Right lobe of liver (tissue), 4 donors: Measurements from ENCODE around the gene WBP1.

ENCODE experiments used
- POLR2A ChIP-seq: fragments of 450-650 bp; IDR thresholded peaks from one replicate; pipeline ENCODE4 v1.6.1; 2017; ENCODE audit warnings: antibody characterized with exemption, mild to moderate bottlenecking
- TF ChIP-seq, protein P1 (sequence below), 4 donors: fragments of 200-600 bp in 3 of 4; fragments of 450-650 bp in 1 of 4; IDR thresholded peaks; one replicate each; pipeline versions ENCODE4 v1.5.1 to v1.8.0; 2016 to 2022; ENCODE audit warnings: antibody characterized with exemption in 4 of 4, mild to moderate bottlenecking in 2 of 4
- donor health status: DM: no; HTN: no; CAD: no.
- donor health status: DM: no; HTN: no; CAD: no.
- donor health status: DM: no; HTN: yes; CAD: no.

- TF ChIP-seq, protein P1, sequence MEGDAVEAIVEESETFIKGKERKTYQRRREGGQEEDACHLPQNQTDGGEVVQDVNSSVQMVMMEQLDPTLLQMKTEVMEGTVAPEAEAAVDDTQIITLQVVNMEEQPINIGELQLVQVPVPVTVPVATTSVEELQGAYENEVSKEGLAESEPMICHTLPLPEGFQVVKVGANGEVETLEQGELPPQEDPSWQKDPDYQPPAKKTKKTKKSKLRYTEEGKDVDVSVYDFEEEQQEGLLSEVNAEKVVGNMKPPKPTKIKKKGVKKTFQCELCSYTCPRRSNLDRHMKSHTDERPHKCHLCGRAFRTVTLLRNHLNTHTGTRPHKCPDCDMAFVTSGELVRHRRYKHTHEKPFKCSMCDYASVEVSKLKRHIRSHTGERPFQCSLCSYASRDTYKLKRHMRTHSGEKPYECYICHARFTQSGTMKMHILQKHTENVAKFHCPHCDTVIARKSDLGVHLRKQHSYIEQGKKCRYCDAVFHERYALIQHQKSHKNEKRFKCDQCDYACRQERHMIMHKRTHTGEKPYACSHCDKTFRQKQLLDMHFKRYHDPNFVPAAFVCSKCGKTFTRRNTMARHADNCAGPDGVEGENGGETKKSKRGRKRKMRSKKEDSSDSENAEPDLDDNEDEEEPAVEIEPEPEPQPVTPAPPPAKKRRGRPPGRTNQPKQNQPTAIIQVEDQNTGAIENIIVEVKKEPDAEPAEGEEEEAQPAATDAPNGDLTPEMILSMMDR (IDR thresholded peaks at IDR 0.05) = no peak
- TF ChIP-seq POLR2A = no peak
These were observed 4.0 kb downstream of the WBP1 start for GRCh38 chr2:74462054-74462785.
